BJ (cell line): ENCODE measurements around the gene ATP1A2. TPM values are rescaled to one million over a fixed set of nuclear protein-coding genes. Genes with fewer than 3 reads are reported as not detected.
"Not testable (repeated sequence)": the region's sequence is repeated elsewhere in the genome, so short reads cannot be mapped to it uniquely, and the experiment has no call there.

Experiments used
- CTCF ChIA-PET: fragments of 350-600 bp; formaldehyde crosslinking; extraction: SDS; loops from one replicate; lab custom pipeline; 2021; ENCODE audit warnings: antibody characterized with exemption, inconsistent platforms; lab: Yijun Ruan, JAX
- POLR2A ChIA-PET: fragments of 300-600 bp; sonication (Branson Sonifier 250); formaldehyde crosslinking; extraction: SDS; loops from one replicate; lab custom pipeline; 2021; ENCODE audit warnings: antibody characterized with exemption; lab: Charles Lee
- DNase-seq: peaks from one replicate; pipeline ENCODE4 v3.0.0-alpha.2; 2011; ENCODE audit warnings: low read depth
- H3K27me3 ChIP-seq: 2 replicates; pipeline ENCODE4 v1.6.0; 2011; ENCODE audit warnings: low read length; ENCODE audit not compliant: control insufficient read depth, insufficient read depth
- H3K36me3 ChIP-seq: 2 replicates; pipeline ENCODE4 v1.5.1; 2011; ENCODE audit warnings: low read length; ENCODE audit not compliant: control insufficient read depth, insufficient read depth
- H3K4me3 ChIP-seq: 2 replicates; pipeline ENCODE4 v1.5.1; 2011; ENCODE audit warnings: low read depth, mild to moderate bottlenecking, control low read depth, low read length
- polyA plus RNA-seq: library from polyadenylated mRNA; depleted of rRNA; stranded (reverse); fragments of >200 nt; gene quantifications from 2 replicates; pipeline ENCODE4 v1.2.3, GENCODE V29; 2011
- TF ChIP-seq, protein P1 (sequence below): IDR thresholded peaks from 2 replicates; pipeline ENCODE4 v1.5.1; 2011; ENCODE audit warnings: low read depth, mild to moderate bottlenecking, control low read depth, inconsistent platforms, low read length, moderate library complexity; ENCODE audit not compliant: insufficient read depth

ATP1A2 gene
- polyA plus RNA-seq, 1 experiment, result 1.1 TPM

DNA sequence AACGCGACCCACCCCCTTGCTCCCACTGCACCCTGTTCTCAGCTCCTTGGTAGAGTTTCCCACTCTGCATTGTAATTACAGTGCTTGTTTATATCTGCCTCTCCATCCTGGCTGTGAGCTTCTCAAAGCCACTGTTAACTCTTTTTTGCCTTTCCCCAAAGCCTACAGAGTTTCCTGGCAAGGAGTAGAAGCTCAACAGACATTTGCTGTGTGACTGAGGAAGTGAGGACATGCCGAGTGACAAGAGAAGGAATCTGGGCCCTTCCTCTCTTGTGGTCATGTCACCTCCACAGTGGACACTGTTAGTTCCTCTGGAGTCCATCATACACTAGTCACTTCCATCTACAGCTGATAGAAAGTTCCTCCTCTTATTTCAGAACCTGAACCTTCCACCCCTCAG, 11.1 kb upstream of the ATP1A2 start:
- Histone ChIP-seq H3K36me3 (no peaks in the 10 kb centered on the region), H3K27me3 (peaks cover 2% of the 10 kb centered on the region), H3K4me3 (no peak overlapping the region)
- ChIA-PET CTCF (interaction anchor here (1.0 to 7.1 kb wide), 9 partner anchors 14 to 272 kb away, joined by 3 to 82 read pairs (median 7); partner anchors contain the start of gene CASQ1), POLR2A (no interaction called here)
- no peak for DNase-seq
- TF ChIP-seq, protein P1, sequence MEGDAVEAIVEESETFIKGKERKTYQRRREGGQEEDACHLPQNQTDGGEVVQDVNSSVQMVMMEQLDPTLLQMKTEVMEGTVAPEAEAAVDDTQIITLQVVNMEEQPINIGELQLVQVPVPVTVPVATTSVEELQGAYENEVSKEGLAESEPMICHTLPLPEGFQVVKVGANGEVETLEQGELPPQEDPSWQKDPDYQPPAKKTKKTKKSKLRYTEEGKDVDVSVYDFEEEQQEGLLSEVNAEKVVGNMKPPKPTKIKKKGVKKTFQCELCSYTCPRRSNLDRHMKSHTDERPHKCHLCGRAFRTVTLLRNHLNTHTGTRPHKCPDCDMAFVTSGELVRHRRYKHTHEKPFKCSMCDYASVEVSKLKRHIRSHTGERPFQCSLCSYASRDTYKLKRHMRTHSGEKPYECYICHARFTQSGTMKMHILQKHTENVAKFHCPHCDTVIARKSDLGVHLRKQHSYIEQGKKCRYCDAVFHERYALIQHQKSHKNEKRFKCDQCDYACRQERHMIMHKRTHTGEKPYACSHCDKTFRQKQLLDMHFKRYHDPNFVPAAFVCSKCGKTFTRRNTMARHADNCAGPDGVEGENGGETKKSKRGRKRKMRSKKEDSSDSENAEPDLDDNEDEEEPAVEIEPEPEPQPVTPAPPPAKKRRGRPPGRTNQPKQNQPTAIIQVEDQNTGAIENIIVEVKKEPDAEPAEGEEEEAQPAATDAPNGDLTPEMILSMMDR, result no peak

DNA sequence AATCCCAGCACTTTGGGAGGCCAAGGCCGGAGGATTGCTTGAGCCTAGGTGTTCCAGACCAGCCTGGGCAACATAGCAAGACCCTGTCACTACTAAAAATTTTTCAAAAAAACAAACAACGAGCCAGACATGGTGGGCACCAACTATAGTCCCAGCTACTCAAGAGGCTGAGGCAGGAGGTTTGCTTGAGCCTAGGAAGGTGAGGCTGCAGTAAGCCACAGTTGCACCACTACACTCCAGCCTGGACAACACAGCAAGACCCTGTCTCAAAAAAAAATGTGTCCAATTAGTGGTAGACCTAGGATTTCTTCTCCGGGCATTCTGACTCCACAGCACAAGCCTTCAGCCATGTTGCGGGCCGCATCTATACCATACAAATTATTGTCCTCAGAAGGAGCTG, 10.4 kb upstream of the ATP1A2 start:
- ChIA-PET POLR2A (no interaction called here), CTCF (interaction anchor here (0.6 to 7.1 kb wide), 11 partner anchors 13 to 272 kb away, joined by 3 to 82 read pairs (median 6); partner anchors contain the start of gene CASQ1)
- no peak overlapping the region for H3K4me3 ChIP-seq
- H3K27me3 ChIP-seq, result peaks cover 2% of the 10 kb centered on the region
- no peaks in the 10 kb centered on the region for H3K36me3 ChIP-seq
- TF ChIP-seq, protein P1, result no peak
- no peak for DNase-seq

DNA sequence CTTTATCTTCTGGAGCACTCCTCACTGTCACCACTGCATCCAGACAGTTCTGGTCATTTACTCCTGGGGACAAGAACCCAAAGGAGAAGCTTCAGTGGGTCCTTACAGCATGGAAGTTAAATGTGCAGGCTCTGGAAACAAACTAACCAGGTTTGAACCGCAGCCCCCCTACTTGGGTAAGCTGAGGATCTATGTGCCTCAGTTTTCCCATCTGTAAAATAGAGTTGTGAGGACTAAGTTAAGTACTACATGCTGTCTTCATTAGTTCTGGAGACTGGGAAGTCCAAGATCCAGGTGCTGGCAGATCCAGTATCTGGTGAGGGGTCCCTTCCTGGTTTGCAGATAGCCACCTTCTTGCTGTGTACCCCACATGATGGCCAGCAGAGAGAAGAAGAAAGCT, 8.0 kb upstream of the ATP1A2 start:
- no peak for DNase-seq
- POLR2A ChIA-PET, result no interaction called here

DNA sequence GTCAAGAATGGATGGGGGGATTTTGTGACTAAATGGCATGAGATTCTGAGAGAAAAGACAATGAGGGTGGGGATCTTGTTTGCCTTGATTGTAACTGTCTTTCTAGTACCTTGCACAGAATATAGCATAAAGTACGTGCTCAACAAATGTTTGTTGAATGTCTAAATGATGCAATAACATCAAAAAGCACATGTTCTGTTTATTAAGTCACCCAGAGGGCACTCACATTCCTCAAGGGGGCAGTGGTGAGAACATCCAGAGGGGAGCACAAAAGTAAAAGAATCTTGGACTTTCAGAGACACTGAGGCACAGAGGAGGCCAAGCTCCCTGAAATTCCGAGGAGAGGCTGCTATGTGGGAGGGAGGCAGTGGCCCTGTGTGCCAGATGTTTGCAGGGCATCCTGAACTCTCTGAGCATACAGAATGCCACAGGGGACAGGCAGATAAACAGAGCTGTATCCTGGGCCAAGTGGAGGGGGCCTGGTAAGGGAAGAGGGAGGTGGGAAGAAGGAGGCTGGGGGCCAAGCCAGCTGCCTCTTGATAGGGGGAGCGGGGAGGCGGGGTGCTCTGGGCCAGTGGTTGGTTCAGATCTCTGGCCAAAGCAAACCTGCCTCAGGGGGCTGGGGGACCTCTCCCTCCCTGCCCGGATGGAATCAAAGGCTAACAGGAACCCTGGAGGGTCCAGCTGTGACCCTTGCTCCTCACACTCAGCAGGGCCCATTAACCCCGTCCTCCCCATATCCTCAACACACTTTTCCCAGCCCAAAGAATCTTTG, 6.5 kb upstream of the ATP1A2 start:
- TF ChIP-seq, protein P1, result peak; percentile 58

More for the DNA sequence above, 8.0 kb upstream of the ATP1A2 start:
- no peak overlapping the region for H3K4me3 ChIP-seq
- peaks cover 3% of the 10 kb centered on the region for H3K27me3 ChIP-seq
- no peaks in the 10 kb centered on the region for H3K36me3 ChIP-seq
- TF ChIP-seq, protein P1, result no peak
- CTCF ChIA-PET, result interaction anchor here (1.2 to 2.5 kb wide), 5 partner anchors 10 to 145 kb away, joined by 3 to 13 read pairs (median 4); no protein-coding TSS in a partner anchor

DNA sequence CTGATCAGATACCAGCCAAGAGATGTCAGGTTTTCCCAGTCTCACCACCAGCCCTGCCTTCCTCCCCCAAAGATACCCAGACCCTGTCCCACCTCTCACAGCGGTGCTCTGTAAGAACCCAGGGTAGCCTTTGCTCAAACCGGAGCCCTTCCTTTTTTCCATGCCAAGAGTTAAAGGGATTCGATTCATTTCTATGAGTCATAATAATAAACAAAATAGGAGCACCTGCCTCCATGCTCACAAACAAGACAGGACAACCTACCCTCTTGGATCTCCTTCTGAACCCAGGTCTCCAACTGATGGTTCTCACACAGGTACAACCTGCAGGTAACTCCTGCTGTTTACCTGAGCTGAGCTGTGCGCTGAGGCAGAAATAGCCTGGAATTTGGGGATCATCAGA, 5.9 kb upstream of the ATP1A2 start:
- Histone ChIP-seq H3K36me3 (no peaks in the 10 kb centered on the region), H3K4me3 (no peak overlapping the region), H3K27me3 (peaks cover 3% of the 10 kb centered on the region)
- TF ChIP-seq, protein P1, result no peak
- ChIA-PET CTCF (interaction anchor here (0.7 to 3.6 kb wide), 13 partner anchors 8 to 153 kb away, joined by 3 to 17 read pairs (median 5); partner anchors contain the start of genes ATP1A4, DCAF8 and IGSF8), POLR2A (no interaction called here)
- no peak for DNase-seq

More for the DNA sequence above, 6.5 kb upstream of the ATP1A2 start:
- ChIA-PET CTCF (interaction anchor here (0.6 to 3.6 kb wide), 20 partner anchors 8 to 253 kb away, joined by 3 to 17 read pairs (median 3); partner anchors contain the start of genes ATP1A4, DCAF8 and IGSF8), POLR2A (no interaction called here)
- Histone ChIP-seq H3K27me3 (peaks cover 3% of the 10 kb centered on the region), H3K36me3 (no peaks in the 10 kb centered on the region), H3K4me3 (no peak overlapping the region)
- no peak for DNase-seq

DNA sequence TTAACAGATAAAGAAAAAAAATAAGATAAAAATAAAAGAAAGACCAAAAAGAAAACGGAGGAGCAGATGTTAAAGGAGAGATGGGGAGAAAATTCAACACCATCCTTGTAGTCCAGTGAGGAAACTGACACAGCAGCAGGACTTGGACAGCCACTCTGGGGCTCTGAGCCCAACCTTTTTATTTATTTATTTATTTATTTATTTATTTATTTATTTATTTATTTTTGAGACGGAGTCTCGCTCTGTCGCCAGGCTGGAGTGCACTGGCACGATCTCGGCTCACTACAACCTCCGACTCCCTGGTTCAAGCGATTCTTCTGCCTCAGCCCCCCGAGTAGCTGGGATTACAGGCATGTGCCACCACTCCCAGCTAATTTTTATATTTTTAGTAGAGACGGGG, 4.1 kb upstream of the ATP1A2 start:
- peaks cover 11% of the 10 kb centered on the region for H3K27me3 ChIP-seq
- DNase-seq, H3K4me3 ChIP-seq, H3K36me3 ChIP-seq, POLR2A ChIA-PET: not testable (repeated sequence)
- CTCF ChIA-PET, result interaction anchor here (1.1 to 3.6 kb wide), 4 partner anchors 10 to 79 kb away, joined by 3 to 17 read pairs (median 4); partner anchors contain the start of gene CASQ1
